OCI-LY3 (cell line): ENCODE data around the gene TGOLN2.
"Not testable (repeated sequence)": the region's sequence is repeated elsewhere in the genome, so short reads cannot be mapped to it uniquely, and the experiment has no call there.

Experiments
- EZH2phosphoT487 ChIP-seq: fragments of 200-600 bp; shearing (Covaris generic); IDR thresholded peaks from 2 replicates; pipeline ENCODE4 v1.6.1; 2018; ENCODE audit warnings: antibody characterized with exemption, mixed run types, low read depth
- TF ChIP-seq, protein P1 (sequence below): fragments of 200-600, 300-600 bp; sonication (generic); IDR thresholded peaks from 2 replicates; pipeline ENCODE4 v1.5.1; 2014; ENCODE audit warnings: antibody characterized with exemption, low read length, low read depth

DNA sequence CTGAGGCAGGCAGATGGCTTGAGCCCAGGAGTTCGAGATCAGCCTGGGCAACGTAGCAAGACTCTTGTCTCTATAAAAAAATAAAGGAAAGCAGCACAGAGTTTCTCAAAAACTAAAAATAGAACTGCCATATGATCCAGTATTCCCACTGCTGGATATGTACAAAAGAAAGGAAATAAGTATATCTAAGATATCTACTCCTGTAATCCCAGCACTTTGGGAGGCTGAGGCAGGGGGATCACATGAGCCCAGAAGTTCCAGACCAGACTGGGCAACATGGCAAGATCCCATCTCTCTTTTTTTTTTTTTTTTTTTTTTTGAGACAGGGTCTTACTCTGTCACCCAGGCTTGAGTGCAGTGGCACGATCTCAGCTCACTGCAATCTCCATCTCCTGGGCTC, 1.9 kb upstream of the TGOLN2 start:
- TF ChIP-seq, protein P1, sequence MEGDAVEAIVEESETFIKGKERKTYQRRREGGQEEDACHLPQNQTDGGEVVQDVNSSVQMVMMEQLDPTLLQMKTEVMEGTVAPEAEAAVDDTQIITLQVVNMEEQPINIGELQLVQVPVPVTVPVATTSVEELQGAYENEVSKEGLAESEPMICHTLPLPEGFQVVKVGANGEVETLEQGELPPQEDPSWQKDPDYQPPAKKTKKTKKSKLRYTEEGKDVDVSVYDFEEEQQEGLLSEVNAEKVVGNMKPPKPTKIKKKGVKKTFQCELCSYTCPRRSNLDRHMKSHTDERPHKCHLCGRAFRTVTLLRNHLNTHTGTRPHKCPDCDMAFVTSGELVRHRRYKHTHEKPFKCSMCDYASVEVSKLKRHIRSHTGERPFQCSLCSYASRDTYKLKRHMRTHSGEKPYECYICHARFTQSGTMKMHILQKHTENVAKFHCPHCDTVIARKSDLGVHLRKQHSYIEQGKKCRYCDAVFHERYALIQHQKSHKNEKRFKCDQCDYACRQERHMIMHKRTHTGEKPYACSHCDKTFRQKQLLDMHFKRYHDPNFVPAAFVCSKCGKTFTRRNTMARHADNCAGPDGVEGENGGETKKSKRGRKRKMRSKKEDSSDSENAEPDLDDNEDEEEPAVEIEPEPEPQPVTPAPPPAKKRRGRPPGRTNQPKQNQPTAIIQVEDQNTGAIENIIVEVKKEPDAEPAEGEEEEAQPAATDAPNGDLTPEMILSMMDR, result not testable (repeated sequence)
- not testable (repeated sequence) for TF ChIP-seq EZH2phosphoT487
